NCI-H187 treated with DMSO at 0.1 percent for 48 hours (cell line): ENCODE measurements around the gene CREBRF.

Source experiments
- DNase-seq: peaks from one replicate; lab custom pipeline; 2025; lab: John Stamatoyannopoulos, UW

The CREBRF gene

DNA sequence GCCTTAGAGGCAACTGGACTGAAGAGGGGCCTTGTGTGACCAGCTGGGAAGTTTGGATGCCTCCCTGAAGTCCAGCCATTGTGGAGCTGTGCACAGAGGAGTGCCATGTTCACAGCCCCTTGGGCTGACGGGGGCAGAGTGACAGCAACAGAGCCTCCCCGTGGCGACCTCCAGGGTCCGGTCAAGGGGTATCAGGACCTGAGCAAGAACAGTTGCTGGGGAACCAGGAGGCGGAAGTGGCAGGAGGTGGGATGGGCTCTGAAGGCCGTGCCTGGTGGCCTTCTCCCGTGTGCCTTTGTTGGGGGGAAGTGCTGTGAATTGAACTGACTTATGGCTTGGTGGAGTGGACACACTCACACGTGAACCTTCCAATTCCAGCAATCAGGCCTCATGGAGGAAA is 102.2 kb downstream of the CREBRF start:
- no peak for DNase-seq

DNA sequence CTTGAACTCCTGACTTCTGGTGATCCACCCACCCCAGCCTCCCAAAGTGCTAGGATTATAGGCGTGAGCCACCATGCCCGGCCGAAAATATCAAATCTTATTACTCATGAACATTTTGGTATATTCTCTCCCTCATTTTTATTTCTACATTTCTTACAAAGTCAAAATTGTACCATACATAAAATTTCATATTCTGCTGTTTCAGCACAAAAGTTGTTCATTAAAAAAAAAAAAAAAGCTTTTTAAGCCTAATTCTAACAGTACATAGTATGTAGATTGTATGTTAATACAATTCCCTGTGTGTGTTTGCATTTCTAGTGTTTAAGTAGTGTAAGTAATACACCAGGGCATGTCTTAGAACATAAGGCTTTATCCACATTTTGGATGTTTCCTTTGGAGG is 103.1 kb downstream of the CREBRF start:
- DNase-seq: no peak

DNA sequence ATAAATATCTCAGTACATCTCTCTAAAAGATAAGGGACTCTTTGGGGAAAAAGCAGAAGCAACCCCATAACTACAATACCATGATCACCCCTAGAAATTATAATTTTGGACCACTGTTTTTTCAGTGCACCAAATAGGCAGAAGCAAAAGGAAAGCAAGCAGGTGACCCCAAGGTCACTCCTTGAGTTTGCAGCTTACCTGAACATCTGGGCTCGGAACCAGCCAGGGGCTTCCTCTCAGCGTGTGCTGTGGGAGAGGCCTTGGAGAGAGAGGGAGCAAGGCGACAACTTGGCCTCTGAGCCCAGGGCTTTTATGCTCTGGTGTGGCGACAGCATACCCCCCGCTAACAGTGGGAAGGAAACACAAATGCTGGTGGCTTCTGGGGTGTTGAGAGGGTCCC is 105.0 kb downstream of the CREBRF start:
- DNase-seq: no peak

DNA sequence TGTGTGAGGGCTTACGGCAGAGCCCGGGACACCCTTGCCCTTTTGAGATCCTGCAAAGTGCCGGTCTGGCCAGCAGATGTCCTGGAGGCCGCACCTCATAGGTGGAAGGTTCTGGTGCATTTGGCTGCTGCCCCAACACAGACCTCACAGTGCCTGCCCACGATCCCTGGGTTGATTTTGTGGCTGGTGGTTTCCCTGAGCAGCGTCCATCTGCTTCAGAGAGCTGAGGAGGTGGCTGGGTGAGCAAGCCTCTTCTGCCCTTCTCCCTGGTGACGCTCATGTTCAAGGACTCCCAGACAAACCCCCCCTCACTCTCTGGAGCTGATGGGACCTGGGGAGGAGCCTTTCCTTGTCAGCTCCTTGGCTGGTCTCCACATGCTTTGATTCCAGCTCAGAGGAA is 107.1 kb downstream of the CREBRF start:
- no peak for DNase-seq

DNA sequence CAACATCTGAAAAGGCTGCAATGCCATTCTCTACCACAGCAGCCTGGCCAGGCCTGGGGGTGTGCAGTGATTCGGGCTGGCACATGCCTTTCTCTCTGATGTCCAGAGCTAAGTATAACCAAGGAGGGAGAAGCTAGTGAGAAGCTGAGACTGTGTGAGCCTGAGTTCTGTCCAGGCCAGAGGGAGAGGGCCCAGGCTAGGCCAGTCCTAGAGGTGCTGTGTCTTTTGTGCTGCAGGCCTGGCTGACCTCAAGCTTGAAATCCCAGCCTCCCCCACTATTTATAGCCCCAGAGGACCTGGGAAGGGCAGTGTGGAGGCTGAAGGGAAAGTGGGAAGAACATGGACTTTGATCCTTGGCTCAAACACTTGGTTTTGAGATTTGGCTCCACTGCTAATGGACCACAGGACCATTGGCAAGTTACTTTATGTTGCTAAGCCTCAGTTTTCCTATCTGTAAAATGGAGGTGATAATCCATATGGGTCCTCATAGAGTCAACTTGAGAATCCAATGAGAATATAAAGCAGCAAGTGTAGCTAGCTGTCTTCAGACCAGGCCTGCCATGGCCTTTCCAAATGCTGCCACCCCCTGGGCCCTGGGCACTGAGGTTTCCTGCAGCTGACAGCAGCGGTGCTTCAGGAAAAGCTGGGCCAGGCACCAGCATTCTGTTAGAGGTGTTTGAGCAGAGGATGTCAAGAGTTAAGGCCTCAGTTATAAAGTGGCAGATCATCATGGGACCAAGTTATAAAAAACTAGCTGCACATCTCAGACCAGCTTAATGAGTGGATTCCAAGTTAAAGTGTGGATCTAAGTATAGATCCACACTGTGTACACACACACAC is 109.2 kb downstream of the CREBRF start:
- no peak for DNase-seq

DNA sequence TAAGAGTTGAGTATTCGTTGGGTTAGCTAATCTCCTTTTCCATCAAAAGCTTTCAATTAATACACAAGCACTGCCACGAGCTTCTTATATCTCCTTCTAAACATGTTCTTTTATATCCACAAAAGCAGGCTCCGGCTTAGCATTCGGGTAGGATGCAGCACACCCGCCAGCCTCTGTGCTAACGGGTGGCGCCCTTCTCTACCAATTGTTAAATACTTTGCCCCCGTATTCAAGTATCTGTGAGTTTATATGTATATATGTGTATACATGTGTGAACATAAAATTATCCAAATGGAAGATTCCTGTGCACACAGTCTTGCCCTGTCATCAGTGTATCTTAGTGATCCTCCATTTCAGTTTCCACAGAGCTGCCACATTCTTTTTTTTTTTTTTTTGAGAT is 116.0 kb downstream of the CREBRF start:
- no peak for DNase-seq

DNA sequence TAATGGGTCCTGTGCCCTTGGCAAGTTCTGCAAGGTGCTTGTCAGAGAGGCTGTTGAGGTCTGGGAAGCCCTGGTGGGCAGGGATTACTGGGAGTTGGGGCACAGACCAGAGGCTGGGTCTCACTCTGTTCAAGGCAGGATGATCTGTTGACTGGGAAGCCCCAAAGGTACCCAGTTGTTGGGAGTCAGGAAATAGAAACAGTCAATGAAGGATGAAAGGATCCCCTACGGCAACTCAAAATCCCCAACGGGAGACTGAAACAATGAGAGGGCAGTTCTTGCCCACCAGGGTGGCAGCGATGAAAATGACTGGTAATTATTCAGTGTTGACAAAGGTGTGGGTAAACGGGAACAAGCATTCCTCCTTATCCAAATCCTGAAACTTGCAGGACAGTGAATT is 119.4 kb downstream of the CREBRF start:
- no peak for DNase-seq

DNA sequence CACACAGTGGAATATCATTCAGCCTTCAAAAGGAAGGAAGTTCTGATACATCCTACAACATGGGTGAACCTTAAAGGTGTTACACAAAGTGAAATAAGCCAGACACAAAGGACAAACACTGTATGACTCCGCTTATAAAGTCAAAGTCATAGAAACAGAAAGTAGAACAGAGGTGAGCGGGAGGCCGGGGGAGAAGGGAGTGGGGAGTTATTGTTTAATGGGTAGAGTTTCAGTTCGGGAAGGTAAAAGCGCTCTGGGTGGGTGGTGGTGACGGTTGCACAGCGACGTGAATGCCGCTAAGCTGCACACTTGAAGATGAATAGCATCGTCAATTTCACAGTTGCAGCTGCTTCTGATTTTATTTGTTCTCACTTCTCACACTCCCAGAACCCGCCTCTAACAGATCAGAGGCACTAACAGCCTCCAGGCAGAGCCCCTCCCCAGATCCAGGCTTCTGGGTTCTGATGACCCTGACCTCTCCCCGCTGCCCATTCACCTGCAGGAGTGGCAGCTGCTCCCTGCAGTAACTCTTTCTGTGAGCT is 122.3 kb downstream of the CREBRF start:
- no peak for DNase-seq

DNA sequence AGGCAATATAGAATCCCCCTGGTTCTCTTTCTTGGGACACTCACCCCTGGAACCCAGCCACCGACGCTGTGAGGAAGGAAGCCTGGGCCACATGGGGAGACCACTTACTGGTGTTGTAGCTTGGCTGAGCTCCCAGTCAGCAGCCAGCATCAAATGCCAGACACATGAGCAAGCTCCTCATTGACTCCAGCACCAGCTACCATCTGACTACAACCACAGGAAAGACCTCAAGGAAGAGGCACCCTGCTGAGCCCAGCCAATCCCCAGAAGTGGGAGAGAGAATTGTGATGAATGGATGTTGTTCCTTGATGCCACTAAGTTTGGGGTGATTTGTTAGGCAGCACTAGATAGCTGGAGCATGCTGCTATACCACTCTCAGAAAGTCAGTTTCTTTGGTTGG is 124.2 kb downstream of the CREBRF start:
- DNase-seq: no peak

DNA sequence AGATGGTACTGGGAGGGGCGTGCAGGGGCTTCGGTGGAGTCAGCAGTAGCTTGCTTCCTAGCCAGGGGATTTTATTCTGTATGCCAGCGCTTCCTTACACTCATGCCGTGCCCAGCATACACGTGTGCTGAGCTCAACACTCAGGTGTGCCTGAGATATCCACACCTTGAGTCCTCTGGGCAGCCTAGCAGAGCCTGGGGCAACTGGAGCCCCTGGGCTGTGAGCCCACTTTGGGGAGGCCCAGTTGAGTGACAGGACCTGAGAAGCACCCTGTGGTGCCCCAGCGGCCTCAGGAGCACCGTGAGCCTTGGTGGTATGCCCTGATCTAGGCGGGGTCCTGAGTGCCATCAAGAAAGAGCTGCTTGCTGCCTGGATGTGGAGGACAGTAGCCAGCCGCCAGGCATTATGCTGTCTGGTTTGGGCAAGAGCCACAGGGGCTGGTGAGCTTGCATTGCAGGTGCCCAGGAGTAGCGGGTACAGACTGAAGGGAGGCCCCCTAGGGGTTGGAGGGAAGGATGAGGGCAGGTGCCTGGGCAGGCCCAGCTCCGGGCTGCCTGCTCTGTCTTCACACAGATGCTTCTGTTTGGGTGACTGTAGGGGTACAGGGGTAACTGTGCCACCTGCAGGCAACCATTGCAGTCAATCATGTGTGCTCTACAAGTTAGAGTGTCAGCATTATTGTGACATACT is 131.0 kb downstream of the CREBRF start:
- no peak for DNase-seq

DNA sequence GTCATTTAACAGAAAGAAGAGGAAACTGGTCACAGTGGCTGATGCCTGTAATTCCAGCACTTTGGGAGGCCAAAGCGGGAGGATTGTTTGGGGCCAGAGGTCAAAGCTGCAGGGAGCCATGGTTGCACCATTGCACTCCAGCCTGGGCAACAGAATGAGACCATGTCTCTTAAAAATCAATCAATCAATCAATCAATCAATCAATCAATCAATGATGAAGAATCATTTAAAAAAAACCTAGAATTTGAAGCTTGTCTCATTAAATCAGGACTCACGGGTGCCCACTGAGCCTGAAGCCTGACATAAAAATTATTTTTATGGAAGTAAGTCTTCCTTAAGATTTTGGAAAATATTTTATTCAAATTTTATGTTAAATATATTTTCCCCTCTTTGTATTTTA is 132.1 kb downstream of the CREBRF start:
- no peak for DNase-seq
